SK-N-SH (cell line): Measurements from ENCODE around the gene TMEM244.

Source experiments
- EP300 ChIP-seq, 2 experiments: IDR thresholded peaks; 2 replicates each; pipeline versions ENCODE4 v1.4.0 to v1.6.1; 2012; ENCODE audit warnings: borderline replicate concordance in 1 of 2, low read depth in 1 of 2, low read length in 1 of 2
- GABPA ChIP-seq: IDR thresholded peaks from 2 replicates; pipeline ENCODE4 v1.4.0; 2012; ENCODE audit warnings: low read depth, mild to moderate bottlenecking
- RAD21 ChIP-seq: IDR thresholded peaks from 2 replicates; pipeline ENCODE4 v1.6.1; 2012; ENCODE audit warnings: mild to moderate bottlenecking, low read length
- SIN3A ChIP-seq: IDR thresholded peaks from 2 replicates; pipeline ENCODE4 v1.6.1; 2012; ENCODE audit warnings: low read depth, mild to moderate bottlenecking, low read length, moderate library complexity, borderline replicate concordance
- SMC3 ChIP-seq: IDR thresholded peaks from 2 replicates; pipeline ENCODE4 v1.6.1; 2012; ENCODE audit warnings: low read depth, low read length, improper control_type of control experiment
- TAF1 ChIP-seq: IDR thresholded peaks from 2 replicates; pipeline ENCODE4 v1.6.1; 2012; ENCODE audit warnings: low read depth, mild to moderate bottlenecking, low read length, moderate library complexity, borderline replicate concordance
- TEAD4 ChIP-seq: IDR thresholded peaks from 2 replicates; pipeline ENCODE4 v1.4.0; 2012; ENCODE audit warnings: mild to moderate bottlenecking, borderline replicate concordance; ENCODE audit not compliant: insufficient read depth
- TF ChIP-seq, protein P1 (sequence below): fragments of 150-350 bp; IDR thresholded peaks from 2 replicates; pipeline ENCODE4 v1.6.1; 2016; ENCODE audit warnings: mild to moderate bottlenecking, low read depth, low read length

DNA sequence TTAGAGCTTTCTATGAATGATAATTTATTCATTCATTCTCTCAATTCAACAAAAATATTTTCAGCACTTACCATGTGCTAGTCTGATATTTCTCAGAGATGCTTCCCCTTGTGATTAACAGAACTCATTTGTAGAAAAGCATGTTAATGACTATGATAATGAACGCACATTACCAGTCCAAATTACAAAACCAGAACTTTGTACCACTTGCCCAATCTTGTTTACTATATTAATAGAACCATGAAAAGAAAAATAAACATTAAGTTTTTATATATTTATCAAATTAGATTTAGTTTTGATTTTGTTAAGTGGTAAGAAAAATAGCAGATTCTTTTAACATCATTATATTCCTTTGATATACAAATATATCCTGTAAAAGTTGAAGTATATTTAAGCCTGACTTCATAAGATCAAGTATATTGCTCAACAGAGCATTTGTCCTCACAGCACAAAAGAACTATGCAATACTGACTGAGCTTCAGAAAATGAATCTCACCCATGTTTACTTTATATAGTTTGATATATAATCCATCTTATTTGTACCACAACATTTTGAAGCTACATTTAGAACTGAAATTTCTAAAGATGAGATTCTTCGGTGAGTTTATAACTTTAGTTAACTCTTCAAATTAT, 48.9 kb downstream of the TMEM244 start:
- TF ChIP-seq, protein P1, sequence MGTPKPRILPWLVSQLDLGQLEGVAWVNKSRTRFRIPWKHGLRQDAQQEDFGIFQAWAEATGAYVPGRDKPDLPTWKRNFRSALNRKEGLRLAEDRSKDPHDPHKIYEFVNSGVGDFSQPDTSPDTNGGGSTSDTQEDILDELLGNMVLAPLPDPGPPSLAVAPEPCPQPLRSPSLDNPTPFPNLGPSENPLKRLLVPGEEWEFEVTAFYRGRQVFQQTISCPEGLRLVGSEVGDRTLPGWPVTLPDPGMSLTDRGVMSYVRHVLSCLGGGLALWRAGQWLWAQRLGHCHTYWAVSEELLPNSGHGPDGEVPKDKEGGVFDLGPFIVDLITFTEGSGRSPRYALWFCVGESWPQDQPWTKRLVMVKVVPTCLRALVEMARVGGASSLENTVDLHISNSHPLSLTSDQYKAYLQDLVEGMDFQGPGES, result no peak
- TF ChIP-seq GABPA (no peak), TAF1 (no peak), RAD21 (no peak), EP300 (IDR thresholded peaks at IDR 0.05; ENCODE audit: borderline replicate concordance in 1 of 2, low read depth in 1 of 2, low read length in 1 of 2) (no peak), SIN3A (no peak), TEAD4 (no peak), SMC3 (no peak)
